Measurements from ENCODE around the gene CYBRD1. TPM values are rescaled to one million over a fixed set of nuclear protein-coding genes. Genes with fewer than 3 reads are reported as not detected.
A peak's percentile ranks its signal among the peaks of the same experiment; 100 is the strongest.
"Not testable (repeated sequence)": the region's sequence is repeated elsewhere in the genome, so short reads cannot be mapped to it uniquely, and the experiment has no call there.

Gene CYBRD1
- total RNA-seq, 1 donor from 2014 or later: 58.3 TPM

GRCh38 chr2:171512683-171513195 is 9.5 kb upstream of the CYBRD1 start:
- peak; percentile 17 for ATAC-seq (ENCODE audit: poor library complexity)
- intact Hi-C loops (cut with DNase I): no loop called here
- DNase-seq: no peak

- no peak for DNase-seq
- intact Hi-C loops (cut with DNase I): no loop called here
- ATAC-seq (ENCODE audit: poor library complexity): peak; percentile 63
Measured at GRCh38 chr2:171513719-171514160, 8.5 kb upstream of the CYBRD1 start.

- no peak for DNase-seq
- ATAC-seq (ENCODE audit: poor library complexity): no peak
- intact Hi-C loops (cut with DNase I): no loop called here
Measured at GRCh38 chr2:171514908-171515582, 7.2 kb upstream of the CYBRD1 start.

GRCh38 chr2:171515672-171516298 is 6.5 kb upstream of the CYBRD1 start:
- DNase-seq (no peak), ATAC-seq (ENCODE audit: poor library complexity) (no peak)
- intact Hi-C loops (cut with DNase I): no loop called here

- intact Hi-C loops (cut with DNase I): no loop called here
- DNase-seq (no peak), ATAC-seq (ENCODE audit: poor library complexity) (no peak)
Measured at GRCh38 chr2:171516793-171517192, 5.5 kb upstream of the CYBRD1 start.

GRCh38 chr2:171520471-171520870 is 1.8 kb upstream of the CYBRD1 start:
- no peak for DNase-seq
- intact Hi-C loops (cut with DNase I): loop anchor here (10.0 kb wide), 1 partner anchor 86 kb away; the partner anchor contains the start of genes DCAF17 and METTL8
- no peak for ATAC-seq (ENCODE audit: poor library complexity)

- intact Hi-C loops (cut with DNase I): loop anchor here (10.0 kb wide), 1 partner anchor 87 kb away; the partner anchor contains the start of genes DCAF17 and METTL8
- ATAC-seq (ENCODE audit: poor library complexity): no peak
- no peak for DNase-seq
Measured at GRCh38 chr2:171521361-171522051, 768 bp upstream of the CYBRD1 start.

- peak; percentile 64 for DNase-seq
- peak; percentile 51 for ATAC-seq (ENCODE audit: poor library complexity)
- intact Hi-C loops (cut with DNase I): loop anchor here (10.0 kb wide), 1 partner anchor 88 kb away; the partner anchor contains the start of genes DCAF17 and METTL8
Measured at GRCh38 chr2:171522788-171523087, 464 bp downstream of the CYBRD1 start.

GRCh38 chr2:171523088-171524017 is 1.1 kb downstream of the CYBRD1 start:
- peak; percentile 79 for ATAC-seq (ENCODE audit: poor library complexity)
- DNase-seq: peak; percentile 88
- intact Hi-C loops (cut with DNase I): loop anchor here (10.0 kb wide), 1 partner anchor 89 kb away; the partner anchor contains the start of genes DCAF17 and METTL8

GRCh38 chr2:171524018-171524401 is 1.7 kb downstream of the CYBRD1 start:
- ATAC-seq (ENCODE audit: poor library complexity) (no peak), DNase-seq (no peak)
- intact Hi-C loops (cut with DNase I): loop anchor here (10.0 kb wide), 1 partner anchor 89 kb away; the partner anchor contains the start of genes DCAF17 and METTL8

- ATAC-seq (ENCODE audit: poor library complexity) (no peak), DNase-seq (no peak)
- intact Hi-C loops (cut with DNase I): loop anchor here (10.0 kb wide), 1 partner anchor 95 kb away; the partner anchor contains the start of genes DCAF17 and METTL8
Measured at GRCh38 chr2:171529914-171530313, 7.6 kb downstream of the CYBRD1 start.

- ATAC-seq (ENCODE audit: poor library complexity): no peak
- intact Hi-C loops (cut with DNase I): no loop called here
- DNase-seq: no peak
Measured at GRCh38 chr2:171530378-171530777, 8.1 kb downstream of the CYBRD1 start.

- DNase-seq; ATAC-seq (ENCODE audit: poor library complexity); intact Hi-C loops (cut with DNase I): not testable (repeated sequence)
Measured at GRCh38 chr2:171530859-171531258, 8.6 kb downstream of the CYBRD1 start.

GRCh38 chr2:171531291-171531690 is 9.0 kb downstream of the CYBRD1 start:
- DNase-seq (no peak), ATAC-seq (ENCODE audit: poor library complexity) (peak; percentile 45)
- intact Hi-C loops (cut with DNase I): no loop called here

GRCh38 chr2:171531836-171532450 is 9.7 kb downstream of the CYBRD1 start:
- intact Hi-C loops (cut with DNase I): no loop called here
- DNase-seq (no peak), ATAC-seq (ENCODE audit: poor library complexity) (no peak)

- DNase-seq: no peak
- intact Hi-C loops (cut with DNase I): no loop called here
- ATAC-seq (ENCODE audit: poor library complexity): no peak
Measured at GRCh38 chr2:171533331-171533730, 11.1 kb downstream of the CYBRD1 start.

GRCh38 chr2:171535528-171535927 is 13.3 kb downstream of the CYBRD1 start:
- DNase-seq; intact Hi-C loops (cut with DNase I); ATAC-seq (ENCODE audit: poor library complexity): not testable (repeated sequence)

- ATAC-seq (ENCODE audit: poor library complexity) (no peak), DNase-seq (no peak)
- intact Hi-C loops (cut with DNase I): no loop called here
Measured at GRCh38 chr2:171540437-171540836, 18.2 kb downstream of the CYBRD1 start.
